ENCODE measurements around the gene IGLL1. TPM values are rescaled to one million over a fixed set of nuclear protein-coding genes. Genes with fewer than 3 reads are reported as not detected.

The IGLL1 gene
- total and polyA plus RNA-seq, 2 donors (not counting 1 experiment from before 2014, with no cell fraction given) = not detected

DNA sequence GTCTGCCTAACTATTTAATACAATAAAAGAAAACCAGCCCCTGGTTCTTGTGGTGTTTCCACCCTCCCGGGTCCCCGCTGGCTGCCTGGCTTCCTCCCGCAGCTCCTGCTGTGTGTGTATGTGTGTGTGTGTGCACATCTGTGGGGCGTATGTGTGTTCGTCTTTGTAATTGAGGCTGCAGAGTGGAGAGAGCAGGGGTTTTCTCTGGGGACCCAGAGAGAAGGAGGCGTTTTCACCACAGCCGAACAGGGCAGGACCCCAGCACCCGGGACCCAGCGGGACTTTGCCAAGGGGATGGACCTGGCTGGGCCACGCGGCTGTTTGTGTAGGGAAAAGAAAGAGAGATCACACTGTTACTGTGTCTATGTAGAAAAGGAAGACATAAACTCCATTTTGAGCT, 42.7 kb downstream of the IGLL1 start:
- H3K27ac ChIP-seq (ENCODE audit: low read length in 2 of 2) = no peak overlapping the region
- intact Hi-C loops (cut with micrococcal nuclease) = no loop called here
- no peak overlapping the region for H3K4me2 ChIP-seq (replicated peaks; ENCODE audit: low read depth, low read length, poor library complexity, severe bottlenecking)
- ChIA-PET POLR2A (no interaction called here), CTCF (interaction anchor here (1.2 kb wide), 1 partner anchor 54 kb away, joined by 3 read pairs; no protein-coding TSS in a partner anchor)
- no peaks in the 10 kb centered on the region for H3K79me2 ChIP-seq (ENCODE audit: control insufficient read depth, insufficient read depth, low read length)
- no peaks in the 10 kb centered on the region for H3K36me3 ChIP-seq (replicated peaks in 1 of 2; ENCODE audit: control extremely low read depth in 1 of 2, control insufficient read depth in 1 of 2, extremely low read depth in 1 of 2, insufficient read depth in 2 of 2, low read length in 1 of 2)
- no peak overlapping the region for H2AFZ ChIP-seq (ENCODE audit: insufficient read depth, low read depth, low read length, poor library complexity, severe bottlenecking)
- DNase-seq = no peak
- TF ChIP-seq, protein P1, sequence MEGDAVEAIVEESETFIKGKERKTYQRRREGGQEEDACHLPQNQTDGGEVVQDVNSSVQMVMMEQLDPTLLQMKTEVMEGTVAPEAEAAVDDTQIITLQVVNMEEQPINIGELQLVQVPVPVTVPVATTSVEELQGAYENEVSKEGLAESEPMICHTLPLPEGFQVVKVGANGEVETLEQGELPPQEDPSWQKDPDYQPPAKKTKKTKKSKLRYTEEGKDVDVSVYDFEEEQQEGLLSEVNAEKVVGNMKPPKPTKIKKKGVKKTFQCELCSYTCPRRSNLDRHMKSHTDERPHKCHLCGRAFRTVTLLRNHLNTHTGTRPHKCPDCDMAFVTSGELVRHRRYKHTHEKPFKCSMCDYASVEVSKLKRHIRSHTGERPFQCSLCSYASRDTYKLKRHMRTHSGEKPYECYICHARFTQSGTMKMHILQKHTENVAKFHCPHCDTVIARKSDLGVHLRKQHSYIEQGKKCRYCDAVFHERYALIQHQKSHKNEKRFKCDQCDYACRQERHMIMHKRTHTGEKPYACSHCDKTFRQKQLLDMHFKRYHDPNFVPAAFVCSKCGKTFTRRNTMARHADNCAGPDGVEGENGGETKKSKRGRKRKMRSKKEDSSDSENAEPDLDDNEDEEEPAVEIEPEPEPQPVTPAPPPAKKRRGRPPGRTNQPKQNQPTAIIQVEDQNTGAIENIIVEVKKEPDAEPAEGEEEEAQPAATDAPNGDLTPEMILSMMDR (IDR thresholded peaks at IDR 0.05) = no peak
- no peak for TF ChIP-seq EZH2 (IDR thresholded peaks at IDR 0.05; ENCODE audit: borderline replicate concordance, insufficient read depth, low read depth, low read length, poor library complexity, severe bottlenecking)
- no peaks in the 10 kb centered on the region for H4K20me1 ChIP-seq (ENCODE audit: control insufficient read depth, insufficient read depth, low read length, poor library complexity, severe bottlenecking)
- H3K27ac Mint-ChIP-seq = no peak overlapping the region
- H3K4me3 ChIP-seq (ENCODE audit: control extremely low read depth in 1 of 5, extremely low read depth in 1 of 5, insufficient read depth in 1 of 5, low read depth in 2 of 5, low read length in 4 of 5) = no peak overlapping the region
- H3K9ac ChIP-seq (ENCODE audit: low read length) = no peak overlapping the region
- H3K27me3 Mint-ChIP-seq = no peaks in the 10 kb centered on the region
- 23% methylated on average over 7 of the region's 11 CpGs for WGBS (ENCODE audit: insufficient coverage)
- no peaks in the 10 kb centered on the region for H3K9me3 ChIP-seq (ENCODE audit: control extremely low read depth in 1 of 3, control insufficient read depth in 2 of 3, insufficient read depth in 1 of 3, low read length in 2 of 3)
- peaks cover 0 to 2% (median 0%) of the 10 kb centered on the region in 4 experiments for H3K27me3 ChIP-seq (replicated peaks in 1 of 4; ENCODE audit: control extremely low read depth in 1 of 4, control insufficient read depth in 3 of 4, insufficient read depth in 4 of 4, low read length in 3 of 4)
- H3K4me3 Mint-ChIP-seq = no peak overlapping the region
- peaks cover 0 to 20% of the 10 kb centered on the region in 2 donors for H3K4me1 ChIP-seq (ENCODE audit: control insufficient read depth in 2 of 2, insufficient read depth in 2 of 2, low read length in 2 of 2)
- H3K9me3 Mint-ChIP-seq (ENCODE audit: insufficient read depth) = no peaks in the 10 kb centered on the region
- ATAC-seq (ENCODE audit: low read depth) = no peak
- peaks cover 24% of the 10 kb centered on the region for H3K4me1 Mint-ChIP-seq

DNA sequence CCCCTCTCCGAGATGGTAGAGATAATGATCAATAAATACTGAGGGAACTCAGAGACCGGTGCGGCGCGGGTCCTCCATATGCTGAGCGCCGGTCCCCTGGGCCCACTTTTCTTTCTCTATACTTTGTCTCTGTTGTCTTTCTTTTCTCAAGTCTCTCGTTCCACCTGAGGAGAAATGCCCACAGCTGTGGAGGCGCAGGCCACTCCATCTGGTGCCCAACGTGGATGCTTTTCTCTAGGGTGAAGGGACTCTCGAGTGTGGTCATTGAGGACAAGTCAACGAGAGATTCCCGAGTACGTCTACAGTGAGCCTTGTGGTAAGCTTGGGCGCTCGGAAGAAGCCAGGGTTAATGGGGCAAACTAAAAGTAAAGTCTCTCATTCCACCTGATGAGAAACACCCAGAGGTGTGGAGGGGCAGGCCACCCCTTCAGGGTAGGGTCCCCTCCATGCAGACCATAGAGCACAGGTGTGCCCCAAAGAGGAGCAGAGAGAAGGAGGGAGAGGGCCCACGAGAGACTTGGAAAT, 43.2 kb downstream of the IGLL1 start:
- ATAC-seq (ENCODE audit: low read depth) (no peak), DNase-seq (no peak)
- CTCF ChIA-PET = interaction anchor here (1.2 kb wide), 1 partner anchor 54 kb away, joined by 3 read pairs; no protein-coding TSS in a partner anchor
- no peak overlapping the region for H3K4me3 Mint-ChIP-seq
- no peaks in the 10 kb centered on the region for H3K9me3 Mint-ChIP-seq (ENCODE audit: insufficient read depth)
- Histone ChIP-seq H3K27ac (ENCODE audit: low read length in 2 of 2) (no peak overlapping the region), H3K9me3 (ENCODE audit: control extremely low read depth in 1 of 3, control insufficient read depth in 2 of 3, insufficient read depth in 1 of 3, low read length in 2 of 3) (no peaks in the 10 kb centered on the region), H3K4me2 (replicated peaks; ENCODE audit: low read depth, low read length, poor library complexity, severe bottlenecking) (no peak overlapping the region), H3K27me3 (replicated peaks in 1 of 4; ENCODE audit: control extremely low read depth in 1 of 4, control insufficient read depth in 3 of 4, insufficient read depth in 4 of 4, low read length in 3 of 4) (peaks cover 0 to 2% (median 0%) of the 10 kb centered on the region in 4 experiments), H3K9ac (ENCODE audit: low read length) (no peak overlapping the region), H3K4me3 (ENCODE audit: control extremely low read depth in 1 of 5, extremely low read depth in 1 of 5, insufficient read depth in 1 of 5, low read depth in 2 of 5, low read length in 4 of 5) (no peak overlapping the region), H4K20me1 (ENCODE audit: control insufficient read depth, insufficient read depth, low read length, poor library complexity, severe bottlenecking) (no peaks in the 10 kb centered on the region), H3K79me2 (ENCODE audit: control insufficient read depth, insufficient read depth, low read length) (no peaks in the 10 kb centered on the region), H3K4me1 (ENCODE audit: control insufficient read depth in 2 of 2, insufficient read depth in 2 of 2, low read length in 2 of 2) (peaks cover 0 to 20% of the 10 kb centered on the region in 2 donors), H2AFZ (ENCODE audit: insufficient read depth, low read depth, low read length, poor library complexity, severe bottlenecking) (no peak overlapping the region), H3K36me3 (replicated peaks in 1 of 2; ENCODE audit: control extremely low read depth in 1 of 2, control insufficient read depth in 1 of 2, extremely low read depth in 1 of 2, insufficient read depth in 2 of 2, low read length in 1 of 2) (no peaks in the 10 kb centered on the region)
- POLR2A ChIA-PET = no interaction called here
- intact Hi-C loops (cut with micrococcal nuclease) = no loop called here
- peaks cover 24% of the 10 kb centered on the region for H3K4me1 Mint-ChIP-seq
- TF ChIP-seq EZH2 (IDR thresholded peaks at IDR 0.05; ENCODE audit: borderline replicate concordance, insufficient read depth, low read depth, low read length, poor library complexity, severe bottlenecking) = no peak
- TF ChIP-seq, protein P1 (IDR thresholded peaks at IDR 0.05) = no peak
- H3K27ac Mint-ChIP-seq = no peak overlapping the region
- peaks cover under 1% of the 10 kb centered on the region for H3K27me3 Mint-ChIP-seq
- WGBS (ENCODE audit: insufficient coverage) = 90% methylated on average over 6 of the region's 17 CpGs

All from B cell (primary cell).